CD4-positive, alpha-beta T cell treated with Interleukin-17A for 4 hours (primary cell): Measurements from ENCODE around the gene FALEC.

Source experiments
- DNase-seq: peaks from one replicate; pipeline ENCODE4 v3.0.0-alpha.2; 2020; ENCODE audit warnings: mixed read lengths

Gene FALEC

GRCh38 chr1:150512846-150513245 is 2.7 kb upstream of the FALEC start:
- DNase-seq = no peak

GRCh38 chr1:150513351-150513791 is 2.2 kb upstream of the FALEC start:
- DNase-seq = no peak

GRCh38 chr1:150514260-150514659 is 1.3 kb upstream of the FALEC start:
- DNase-seq = no peak

GRCh38 chr1:150514913-150515327 is 632 bp upstream of the FALEC start:
- peak; percentile 3 for DNase-seq

GRCh38 chr1:150516050-150516591 is 569 bp downstream of the FALEC start:
- DNase-seq = peak; percentile 29

- no peak for DNase-seq
Observed at GRCh38 chr1:150516616-150517015, 1.1 kb downstream of the FALEC start.

- no peak for DNase-seq
Observed at GRCh38 chr1:150521196-150521968, 5.8 kb downstream of the FALEC start.

GRCh38 chr1:150525348-150525747 is 9.8 kb downstream of the FALEC start:
- no peak for DNase-seq

- no peak for DNase-seq
Observed at GRCh38 chr1:150528196-150528595, 12.6 kb downstream of the FALEC start.

- no peak for DNase-seq
Observed at GRCh38 chr1:150529017-150529416, 13.5 kb downstream of the FALEC start.

GRCh38 chr1:150530491-150531159 is 15.1 kb downstream of the FALEC start:
- no peak for DNase-seq

GRCh38 chr1:150532860-150533259 is 17.3 kb downstream of the FALEC start:
- DNase-seq = no peak

GRCh38 chr1:150534002-150534401 is 18.4 kb downstream of the FALEC start:
- DNase-seq = no peak

- DNase-seq = no peak
Observed at GRCh38 chr1:150535511-150536287, 20.1 kb downstream of the FALEC start.

- no peak for DNase-seq
Observed at GRCh38 chr1:150536836-150537731, 21.5 kb downstream of the FALEC start.

- DNase-seq = no peak
Observed at GRCh38 chr1:150537732-150538684, 22.5 kb downstream of the FALEC start.

- DNase-seq = no peak
Observed at GRCh38 chr1:150543500-150544143, 28.1 kb downstream of the FALEC start.

GRCh38 chr1:150544204-150544603 is 28.7 kb downstream of the FALEC start:
- no peak for DNase-seq

- DNase-seq = no peak
Observed at GRCh38 chr1:150545486-150546032, 30.0 kb downstream of the FALEC start.

GRCh38 chr1:150546294-150546937 is 30.9 kb downstream of the FALEC start:
- no peak for DNase-seq
